HEK293 (cell line): Measurements from ENCODE around the gene MYO1B.

Source experiments
- SP2 ChIP-seq: fragments of 450-650 bp; formaldehyde crosslinking; IDR thresholded peaks from 2 replicates; pipeline ENCODE4 v1.5.1; 2016; ENCODE audit warnings: missing biosample characterization, missing genetic modification characterization
- ZNF433 ChIP-seq: fragments of 450-650 bp; formaldehyde crosslinking; IDR thresholded peaks from 2 replicates; pipeline ENCODE4 v1.5.1; 2016; ENCODE audit warnings: missing biosample characterization, missing genetic modification characterization, low read depth
- TF ChIP-seq, protein P1 (sequence below): fragments of 450-650 bp; formaldehyde crosslinking; IDR thresholded peaks from 2 replicates; pipeline ENCODE4 v1.5.1; 2016; ENCODE audit warnings: missing biosample characterization, missing genetic modification characterization, low read depth
- TF ChIP-seq, protein P2 (sequence below): fragments of 450-650 bp; formaldehyde crosslinking; IDR thresholded peaks from 2 replicates; pipeline ENCODE4 v1.5.1; 2016; ENCODE audit warnings: missing biosample characterization, missing genetic modification characterization
- TF ChIP-seq, protein P3 (sequence below): fragments of 450-650 bp; formaldehyde crosslinking; IDR thresholded peaks from 2 replicates; pipeline ENCODE4 v1.5.1; 2016; ENCODE audit warnings: missing biosample characterization, missing genetic modification characterization
- TF ChIP-seq, protein P4 (sequence below): fragments of 450-650 bp; formaldehyde crosslinking; IDR thresholded peaks from 2 replicates; pipeline ENCODE4 v1.5.1; 2016; ENCODE audit warnings: missing biosample characterization, missing genetic modification characterization, borderline replicate concordance

DNA sequence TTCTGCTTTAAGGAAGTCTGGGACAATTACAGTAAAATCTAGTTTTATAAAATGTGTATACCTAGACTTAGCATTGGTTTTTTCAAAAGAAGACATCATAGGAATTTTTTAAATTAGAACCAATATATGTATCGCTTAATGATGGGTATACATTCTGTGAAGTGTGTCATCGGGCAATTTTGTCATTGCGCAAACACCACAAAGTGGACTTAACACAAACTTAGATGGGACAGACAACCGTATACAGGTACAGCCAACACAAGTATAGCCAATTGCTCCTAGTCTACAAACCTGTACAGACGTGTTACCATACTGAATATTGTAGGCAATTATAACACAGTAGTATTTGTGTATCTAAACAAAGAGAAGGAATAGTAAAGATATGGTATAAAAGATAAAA is 12.7 kb downstream of the MYO1B start:
- TF ChIP-seq, protein P1, sequence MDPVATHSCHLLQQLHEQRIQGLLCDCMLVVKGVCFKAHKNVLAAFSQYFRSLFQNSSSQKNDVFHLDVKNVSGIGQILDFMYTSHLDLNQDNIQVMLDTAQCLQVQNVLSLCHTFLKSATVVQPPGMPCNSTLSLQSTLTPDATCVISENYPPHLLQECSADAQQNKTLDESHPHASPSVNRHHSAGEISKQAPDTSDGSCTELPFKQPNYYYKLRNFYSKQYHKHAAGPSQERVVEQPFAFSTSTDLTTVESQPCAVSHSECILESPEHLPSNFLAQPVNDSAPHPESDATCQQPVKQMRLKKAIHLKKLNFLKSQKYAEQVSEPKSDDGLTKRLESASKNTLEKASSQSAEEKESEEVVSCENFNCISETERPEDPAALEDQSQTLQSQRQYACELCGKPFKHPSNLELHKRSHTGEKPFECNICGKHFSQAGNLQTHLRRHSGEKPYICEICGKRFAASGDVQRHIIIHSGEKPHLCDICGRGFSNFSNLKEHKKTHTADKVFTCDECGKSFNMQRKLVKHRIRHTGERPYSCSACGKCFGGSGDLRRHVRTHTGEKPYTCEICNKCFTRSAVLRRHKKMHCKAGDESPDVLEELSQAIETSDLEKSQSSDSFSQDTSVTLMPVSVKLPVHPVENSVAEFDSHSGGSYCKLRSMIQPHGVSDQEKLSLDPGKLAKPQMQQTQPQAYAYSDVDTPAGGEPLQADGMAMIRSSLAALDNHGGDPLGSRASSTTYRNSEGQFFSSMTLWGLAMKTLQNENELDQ (tag by site-specific recombination) = no peak
- TF ChIP-seq, protein P2, sequence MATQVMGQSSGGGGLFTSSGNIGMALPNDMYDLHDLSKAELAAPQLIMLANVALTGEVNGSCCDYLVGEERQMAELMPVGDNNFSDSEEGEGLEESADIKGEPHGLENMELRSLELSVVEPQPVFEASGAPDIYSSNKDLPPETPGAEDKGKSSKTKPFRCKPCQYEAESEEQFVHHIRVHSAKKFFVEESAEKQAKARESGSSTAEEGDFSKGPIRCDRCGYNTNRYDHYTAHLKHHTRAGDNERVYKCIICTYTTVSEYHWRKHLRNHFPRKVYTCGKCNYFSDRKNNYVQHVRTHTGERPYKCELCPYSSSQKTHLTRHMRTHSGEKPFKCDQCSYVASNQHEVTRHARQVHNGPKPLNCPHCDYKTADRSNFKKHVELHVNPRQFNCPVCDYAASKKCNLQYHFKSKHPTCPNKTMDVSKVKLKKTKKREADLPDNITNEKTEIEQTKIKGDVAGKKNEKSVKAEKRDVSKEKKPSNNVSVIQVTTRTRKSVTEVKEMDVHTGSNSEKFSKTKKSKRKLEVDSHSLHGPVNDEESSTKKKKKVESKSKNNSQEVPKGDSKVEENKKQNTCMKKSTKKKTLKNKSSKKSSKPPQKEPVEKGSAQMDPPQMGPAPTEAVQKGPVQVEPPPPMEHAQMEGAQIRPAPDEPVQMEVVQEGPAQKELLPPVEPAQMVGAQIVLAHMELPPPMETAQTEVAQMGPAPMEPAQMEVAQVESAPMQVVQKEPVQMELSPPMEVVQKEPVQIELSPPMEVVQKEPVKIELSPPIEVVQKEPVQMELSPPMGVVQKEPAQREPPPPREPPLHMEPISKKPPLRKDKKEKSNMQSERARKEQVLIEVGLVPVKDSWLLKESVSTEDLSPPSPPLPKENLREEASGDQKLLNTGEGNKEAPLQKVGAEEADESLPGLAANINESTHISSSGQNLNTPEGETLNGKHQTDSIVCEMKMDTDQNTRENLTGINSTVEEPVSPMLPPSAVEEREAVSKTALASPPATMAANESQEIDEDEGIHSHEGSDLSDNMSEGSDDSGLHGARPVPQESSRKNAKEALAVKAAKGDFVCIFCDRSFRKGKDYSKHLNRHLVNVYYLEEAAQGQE (tag by site-specific recombination) = no peak
- TF ChIP-seq, protein P3, sequence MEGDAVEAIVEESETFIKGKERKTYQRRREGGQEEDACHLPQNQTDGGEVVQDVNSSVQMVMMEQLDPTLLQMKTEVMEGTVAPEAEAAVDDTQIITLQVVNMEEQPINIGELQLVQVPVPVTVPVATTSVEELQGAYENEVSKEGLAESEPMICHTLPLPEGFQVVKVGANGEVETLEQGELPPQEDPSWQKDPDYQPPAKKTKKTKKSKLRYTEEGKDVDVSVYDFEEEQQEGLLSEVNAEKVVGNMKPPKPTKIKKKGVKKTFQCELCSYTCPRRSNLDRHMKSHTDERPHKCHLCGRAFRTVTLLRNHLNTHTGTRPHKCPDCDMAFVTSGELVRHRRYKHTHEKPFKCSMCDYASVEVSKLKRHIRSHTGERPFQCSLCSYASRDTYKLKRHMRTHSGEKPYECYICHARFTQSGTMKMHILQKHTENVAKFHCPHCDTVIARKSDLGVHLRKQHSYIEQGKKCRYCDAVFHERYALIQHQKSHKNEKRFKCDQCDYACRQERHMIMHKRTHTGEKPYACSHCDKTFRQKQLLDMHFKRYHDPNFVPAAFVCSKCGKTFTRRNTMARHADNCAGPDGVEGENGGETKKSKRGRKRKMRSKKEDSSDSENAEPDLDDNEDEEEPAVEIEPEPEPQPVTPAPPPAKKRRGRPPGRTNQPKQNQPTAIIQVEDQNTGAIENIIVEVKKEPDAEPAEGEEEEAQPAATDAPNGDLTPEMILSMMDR (tag by site-specific recombination) = no peak
- TF ChIP-seq, protein P4, sequence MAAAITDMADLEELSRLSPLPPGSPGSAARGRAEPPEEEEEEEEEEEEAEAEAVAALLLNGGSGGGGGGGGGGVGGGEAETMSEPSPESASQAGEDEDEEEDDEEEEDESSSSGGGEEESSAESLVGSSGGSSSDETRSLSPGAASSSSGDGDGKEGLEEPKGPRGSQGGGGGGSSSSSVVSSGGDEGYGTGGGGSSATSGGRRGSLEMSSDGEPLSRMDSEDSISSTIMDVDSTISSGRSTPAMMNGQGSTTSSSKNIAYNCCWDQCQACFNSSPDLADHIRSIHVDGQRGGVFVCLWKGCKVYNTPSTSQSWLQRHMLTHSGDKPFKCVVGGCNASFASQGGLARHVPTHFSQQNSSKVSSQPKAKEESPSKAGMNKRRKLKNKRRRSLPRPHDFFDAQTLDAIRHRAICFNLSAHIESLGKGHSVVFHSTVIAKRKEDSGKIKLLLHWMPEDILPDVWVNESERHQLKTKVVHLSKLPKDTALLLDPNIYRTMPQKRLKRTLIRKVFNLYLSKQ (tag by site-specific recombination) = no peak
- TF ChIP-seq ZNF433 (tag by site-specific recombination) = no peak
- TF ChIP-seq SP2 (tag by site-specific recombination) = no peak
